HG02642 (cell line): ENCODE results near the gene GNAL.
"Not testable (repeated sequence)": the region's sequence is repeated elsewhere in the genome, so short reads cannot be mapped to it uniquely, and the experiment has no call there.

ENCODE experiments used
- ATAC-seq: cut with Tn5 transposase; IDR thresholded peaks from one replicate; pipeline ENCODE4 v1.9.1; 2021; ENCODE audit warnings: mild to moderate bottlenecking; ENCODE audit not compliant: unreplicated experiment, poor library complexity

GNAL gene

DNA sequence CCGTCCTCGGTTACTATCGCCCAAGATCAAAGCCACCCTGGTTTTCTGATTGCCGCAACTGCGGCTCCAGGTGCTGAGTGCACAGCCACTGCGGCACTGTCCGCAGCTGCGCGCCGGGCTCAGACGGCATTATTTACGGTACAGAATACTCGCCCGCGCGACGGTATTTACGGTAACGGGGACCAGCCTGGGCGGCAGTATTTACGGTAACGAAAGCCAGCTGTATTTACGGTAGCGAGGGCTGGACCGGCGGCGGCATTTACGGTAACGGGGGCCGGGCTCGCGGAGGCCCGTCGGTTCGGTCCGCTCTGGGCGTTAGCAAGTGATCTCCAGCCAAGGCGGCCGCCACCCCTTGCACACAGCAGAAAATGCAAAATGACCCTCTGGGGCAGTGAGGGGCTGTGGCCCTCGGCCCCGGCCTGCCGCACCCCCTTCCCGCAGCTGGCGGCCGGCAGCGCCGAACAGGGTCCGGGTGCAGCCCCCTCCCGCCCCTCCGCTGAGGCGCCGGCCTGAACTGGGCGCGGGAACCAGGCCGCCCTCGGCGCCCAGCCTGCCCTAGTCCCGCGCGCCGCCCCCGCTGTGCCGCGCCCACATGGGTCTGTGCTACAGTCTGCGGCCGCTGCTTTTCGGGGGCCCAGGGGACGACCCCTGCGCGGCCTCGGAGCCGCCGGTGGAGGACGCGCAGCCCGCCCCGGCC lies at the start of gene GNAL:
GNAL (plus strand) TSS at position 293 of the 697 bp plus-strand sequence; CDS start at position 593, 300 bp downstream.
- peak; percentile 81 for ATAC-seq

DNA sequence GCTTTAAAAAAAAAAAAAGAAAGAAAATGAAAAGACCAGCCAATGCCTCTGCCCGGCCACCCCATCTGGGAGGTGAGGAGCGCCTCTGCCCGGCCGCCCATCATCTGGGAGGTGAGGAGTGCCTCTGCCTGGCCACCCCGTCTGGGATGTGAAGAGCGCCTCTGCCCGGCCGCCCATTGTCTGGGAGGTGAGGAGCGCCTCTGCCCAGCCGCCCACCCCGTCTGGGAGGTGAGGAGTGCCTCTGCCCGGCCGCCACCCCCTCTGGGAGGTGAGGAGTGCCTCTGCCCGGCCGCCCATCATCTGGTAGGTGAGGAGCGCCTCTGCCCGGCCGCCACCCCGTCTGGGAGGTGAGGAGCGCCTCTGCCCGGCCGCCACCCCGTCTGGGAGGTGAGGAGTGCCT lies 41.8 kb upstream of the GNAL start:
- not testable (repeated sequence) for ATAC-seq

DNA sequence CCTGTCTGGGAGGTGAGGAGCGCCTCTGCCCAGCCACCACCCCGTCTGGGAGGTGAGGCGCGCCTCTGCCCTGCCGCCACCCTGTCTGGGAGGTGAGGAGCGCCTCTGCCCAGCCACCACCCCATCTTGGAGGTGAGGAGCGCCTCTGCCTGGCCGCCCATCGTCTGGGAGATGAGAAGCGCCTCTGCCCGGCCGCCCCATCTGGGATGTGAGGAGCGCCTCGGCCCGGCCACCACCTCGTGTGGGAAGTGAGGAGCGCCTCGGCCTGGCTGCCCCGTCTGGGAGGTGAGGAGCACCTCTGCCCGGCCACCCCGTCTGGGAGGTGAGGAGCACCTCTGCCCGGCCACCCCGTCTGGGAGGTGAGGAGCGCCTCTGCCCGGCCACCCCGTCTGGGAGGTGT lies 41.3 kb upstream of the GNAL start:
- ATAC-seq = not testable (repeated sequence)

DNA sequence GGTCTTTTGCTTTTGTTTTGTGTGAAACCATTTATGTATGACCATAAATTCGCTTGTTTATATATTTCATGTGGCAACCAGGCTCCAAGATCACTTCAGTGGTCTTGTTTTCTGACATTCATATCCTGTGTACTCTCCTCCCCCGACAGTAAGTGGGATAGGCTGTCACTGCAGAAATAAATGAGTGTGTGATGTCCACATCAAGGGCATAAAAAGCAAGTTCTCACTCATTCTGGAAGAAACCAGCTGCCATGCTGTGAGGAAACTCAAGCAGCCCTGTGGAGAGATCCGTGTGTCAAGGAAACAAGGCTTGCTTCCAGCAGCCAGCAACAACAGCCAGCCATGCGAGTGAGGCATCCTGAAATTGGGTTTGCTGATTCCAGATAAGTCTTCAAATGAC lies 39.2 kb upstream of the GNAL start:
- ATAC-seq = no peak

DNA sequence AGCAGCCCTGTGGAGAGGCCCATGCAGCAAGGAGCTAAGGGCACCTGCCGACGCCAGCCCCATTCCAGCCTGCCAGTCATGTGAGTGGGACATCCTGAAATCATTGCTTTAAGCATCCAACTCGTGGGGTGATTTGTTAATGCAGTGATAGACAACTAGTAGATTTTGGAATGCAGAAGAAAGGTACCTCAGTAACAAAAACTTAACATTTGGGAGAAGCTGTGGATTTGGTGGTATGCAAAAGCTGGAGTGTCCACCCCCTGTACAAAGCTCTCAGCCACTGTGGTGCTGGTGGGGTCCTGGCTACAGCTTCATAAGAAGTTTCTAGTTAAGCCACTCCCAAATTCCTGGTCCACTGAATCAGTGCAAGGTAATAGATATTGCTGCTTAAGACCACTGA lies 37.2 kb upstream of the GNAL start:
- no peak for ATAC-seq

DNA sequence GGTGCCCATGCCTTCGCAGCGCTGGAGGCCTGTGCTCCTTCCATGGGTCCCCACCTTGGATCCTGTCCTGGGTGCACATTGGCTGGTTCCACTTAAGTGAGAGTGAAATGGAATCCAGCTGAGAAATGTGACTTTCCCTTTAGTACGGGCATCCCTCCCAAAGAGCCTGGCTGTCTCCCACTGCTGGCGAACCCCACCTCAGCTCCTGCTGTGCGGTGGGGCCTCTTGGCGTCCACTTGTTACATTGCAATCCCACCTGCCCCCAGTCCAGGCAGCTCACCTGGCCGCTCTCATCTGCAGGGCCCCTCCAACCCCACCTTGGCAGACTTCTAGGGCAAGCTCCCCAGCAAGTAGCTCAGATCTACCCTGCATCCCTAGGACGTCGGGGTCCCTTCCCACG lies 35.5 kb upstream of the GNAL start:
- no peak for ATAC-seq

DNA sequence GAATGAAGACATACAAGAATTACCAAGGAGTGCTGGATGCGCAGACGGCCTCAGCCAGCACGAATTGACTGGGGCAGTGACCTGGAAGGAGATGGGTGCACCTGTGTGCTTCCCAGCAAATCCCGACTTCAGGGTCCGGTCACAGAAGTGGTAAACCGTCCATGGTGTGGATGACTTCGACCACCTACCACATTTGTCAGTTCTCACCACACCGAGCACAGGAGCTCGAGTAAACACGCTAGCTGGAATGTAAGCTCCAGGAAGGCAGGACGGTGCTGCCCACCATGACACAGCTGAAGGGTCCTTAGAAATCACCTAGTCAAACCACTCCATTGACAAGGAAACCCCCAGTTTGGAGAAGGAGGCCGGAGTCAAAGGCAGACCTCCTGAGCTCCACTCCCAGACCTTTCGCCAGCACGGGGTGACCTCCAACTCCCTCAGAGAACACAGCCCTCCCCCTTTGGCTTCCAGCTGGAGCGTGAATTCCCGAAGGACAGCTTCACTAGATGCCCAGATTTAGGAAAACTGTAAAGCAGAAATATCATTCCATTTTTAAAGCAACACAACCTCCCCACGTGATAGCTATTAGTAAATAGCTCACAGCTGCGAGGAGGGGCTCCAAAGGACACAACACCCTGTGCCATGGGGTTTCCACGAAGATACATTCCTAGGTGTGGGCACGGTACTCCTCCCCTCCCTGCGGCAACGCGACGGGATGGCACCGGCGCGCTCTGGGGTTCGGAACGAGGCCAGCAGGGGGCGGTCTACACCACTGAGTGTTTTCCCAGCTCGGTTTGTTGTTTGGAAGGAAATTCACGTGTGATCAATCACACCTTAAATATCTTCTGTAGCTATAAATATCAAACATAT lies 34.1 kb upstream of the GNAL start:
- ATAC-seq = no peak

DNA sequence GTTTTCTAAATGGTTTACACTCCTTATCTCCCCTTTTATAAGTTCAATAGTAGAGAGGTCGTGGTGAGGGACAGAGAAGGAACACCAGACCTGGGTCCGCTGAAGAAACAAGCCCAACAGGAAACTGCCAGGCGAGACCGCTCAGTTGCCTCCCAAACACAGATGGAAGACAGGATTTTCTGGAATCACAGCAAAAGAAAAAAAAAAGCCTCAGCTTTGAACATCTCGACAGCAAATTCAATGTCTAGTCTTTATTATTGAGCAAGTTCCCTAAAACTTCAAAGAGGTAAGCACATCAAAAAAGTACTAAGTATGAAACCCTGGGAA lies 33.5 kb upstream of the GNAL start:
- ATAC-seq = no peak

DNA sequence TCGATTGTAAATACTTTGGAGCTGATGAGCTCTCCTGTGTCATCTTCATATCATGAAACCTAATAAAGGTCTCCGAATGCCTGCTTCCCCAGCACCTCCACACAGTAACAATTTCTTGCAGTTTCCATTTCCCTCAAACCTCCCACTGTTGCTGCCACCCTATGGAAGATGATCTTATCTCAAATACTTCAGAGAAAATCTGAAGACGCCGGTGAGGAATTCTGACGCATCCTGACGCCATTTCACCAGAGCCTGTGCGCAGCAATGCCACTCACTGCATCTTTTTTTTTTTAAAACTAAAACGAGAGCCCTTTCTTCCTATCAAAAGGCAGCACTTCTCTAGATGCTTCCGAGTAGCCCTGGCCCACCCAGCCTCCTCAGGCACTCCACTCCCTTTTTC lies 31.9 kb upstream of the GNAL start:
- no peak for ATAC-seq

DNA sequence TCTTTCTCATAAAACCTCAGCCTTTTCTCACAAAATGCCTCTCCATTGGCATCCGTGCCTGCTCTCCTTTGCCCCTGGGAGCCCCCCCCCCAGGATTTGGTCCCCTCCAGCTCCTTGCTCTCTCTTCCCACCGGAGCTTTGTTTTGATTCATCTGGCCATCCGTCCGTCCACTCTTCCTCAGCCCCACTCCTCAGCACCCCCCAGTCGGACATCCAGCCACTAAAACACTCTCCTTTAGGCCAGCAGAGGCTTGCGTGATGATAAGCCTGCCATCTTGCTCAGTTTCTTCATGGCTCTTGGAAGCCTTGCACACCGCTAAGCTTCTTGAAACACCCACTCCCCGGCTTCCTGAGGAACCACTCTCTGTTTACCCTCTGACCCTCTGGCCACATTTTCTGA lies 31.5 kb upstream of the GNAL start:
- ATAC-seq = no peak

DNA sequence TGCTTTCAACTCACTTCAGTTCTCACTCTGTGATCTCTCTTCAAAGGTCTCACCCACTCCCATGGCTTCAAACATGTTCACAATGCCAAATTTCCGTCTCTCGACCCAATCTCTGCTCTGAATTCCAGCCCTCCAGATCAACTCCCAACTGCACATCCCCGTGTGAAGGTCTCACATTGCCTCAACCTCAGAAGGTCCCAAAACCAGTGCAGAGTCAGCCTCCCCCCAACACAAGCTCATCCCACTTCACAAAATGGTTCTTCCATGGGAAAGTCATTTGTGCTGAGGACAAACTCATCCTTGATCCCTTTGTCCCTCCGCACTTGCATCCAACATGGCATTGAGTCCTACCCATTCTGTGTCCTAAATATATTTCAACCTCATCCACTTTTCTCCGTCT lies 31.0 kb upstream of the GNAL start:
- ATAC-seq = no peak

DNA sequence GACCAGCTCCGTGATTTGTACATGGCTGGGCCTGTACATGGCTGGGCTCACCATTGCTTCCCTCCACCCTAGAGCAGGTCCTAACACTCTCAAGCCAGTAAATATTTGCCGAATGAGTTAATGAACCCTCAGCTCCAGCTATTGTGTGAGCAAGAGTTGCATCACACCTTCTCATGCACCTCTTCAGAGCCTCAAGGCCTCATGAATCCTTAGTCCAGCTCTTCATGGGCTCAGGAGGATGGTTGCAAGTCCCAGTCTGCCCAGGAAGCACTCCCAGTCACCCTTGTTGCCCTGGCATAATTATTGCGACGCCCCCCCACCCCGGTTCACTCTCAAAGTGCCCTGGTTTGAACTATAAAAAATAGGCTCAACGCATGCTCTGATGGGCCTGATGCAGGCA lies 30.1 kb upstream of the GNAL start:
- ATAC-seq = no peak

DNA sequence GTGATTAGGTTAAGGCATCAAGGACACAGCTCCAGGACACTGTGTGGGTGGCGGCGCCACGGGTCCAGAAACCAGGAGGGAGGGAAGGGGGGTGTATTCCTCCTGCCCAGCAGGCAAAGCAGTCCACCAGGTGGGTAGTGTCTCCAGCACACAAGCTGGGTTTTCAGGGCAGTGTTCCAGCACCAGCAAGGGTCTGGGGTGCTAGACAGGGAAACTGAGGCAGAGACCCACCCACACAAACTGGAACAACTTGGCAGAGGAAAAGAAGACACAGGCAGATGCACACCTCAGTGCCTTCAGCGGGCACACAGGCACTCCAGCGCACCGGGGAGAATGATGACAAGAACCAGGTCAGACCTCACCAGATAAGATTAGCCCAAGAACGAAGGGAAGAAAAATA lies 28.4 kb upstream of the GNAL start:
- ATAC-seq = no peak

DNA sequence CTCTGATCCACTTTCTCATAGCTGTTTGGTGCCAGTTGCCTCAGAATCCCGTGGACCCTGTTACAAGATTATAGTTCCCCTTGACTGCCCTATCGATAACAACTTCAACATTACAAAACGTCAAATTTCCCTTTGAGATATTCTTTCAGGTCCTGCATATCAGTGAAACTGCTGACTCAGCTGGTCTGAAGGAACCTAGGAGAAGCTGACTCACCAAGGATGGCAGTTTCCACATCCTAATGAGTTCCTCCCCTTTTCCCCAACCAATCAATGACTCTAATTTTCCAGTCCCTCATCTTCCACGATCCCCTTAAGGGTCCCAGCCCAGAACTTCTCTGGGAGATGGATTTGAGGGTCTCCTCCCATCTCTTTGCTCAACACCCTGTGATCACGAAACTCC lies 27.6 kb upstream of the GNAL start:
- no peak for ATAC-seq

DNA sequence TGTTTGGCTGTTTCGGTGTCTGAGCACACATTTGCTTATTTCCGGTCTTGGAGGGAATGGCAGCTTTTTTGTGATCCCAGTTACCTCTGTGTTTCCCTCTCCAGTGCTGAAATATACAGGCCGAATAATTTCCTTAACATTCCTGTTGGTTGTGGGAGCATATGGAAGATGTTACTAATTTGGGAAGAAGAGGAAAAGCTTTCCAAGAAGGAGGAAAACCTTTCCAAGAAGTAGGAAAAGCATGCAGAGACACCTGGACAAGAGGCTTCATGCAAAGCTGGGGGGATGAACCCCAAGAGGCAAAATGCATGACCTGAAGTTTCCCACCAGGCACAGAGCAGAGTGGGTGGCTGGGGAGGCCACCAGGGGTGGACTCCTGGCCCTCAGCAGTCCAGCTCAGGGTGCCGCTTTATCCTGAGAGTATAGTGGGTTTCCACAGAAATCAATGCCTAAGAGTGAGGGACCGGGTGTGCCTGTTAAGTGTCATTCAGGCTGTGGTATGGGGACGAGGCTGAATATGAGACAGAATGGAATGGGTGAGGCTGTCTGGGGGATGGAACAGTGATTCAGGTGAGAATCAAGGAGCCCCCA lies 25.5 kb upstream of the GNAL start:
- ATAC-seq = no peak

DNA sequence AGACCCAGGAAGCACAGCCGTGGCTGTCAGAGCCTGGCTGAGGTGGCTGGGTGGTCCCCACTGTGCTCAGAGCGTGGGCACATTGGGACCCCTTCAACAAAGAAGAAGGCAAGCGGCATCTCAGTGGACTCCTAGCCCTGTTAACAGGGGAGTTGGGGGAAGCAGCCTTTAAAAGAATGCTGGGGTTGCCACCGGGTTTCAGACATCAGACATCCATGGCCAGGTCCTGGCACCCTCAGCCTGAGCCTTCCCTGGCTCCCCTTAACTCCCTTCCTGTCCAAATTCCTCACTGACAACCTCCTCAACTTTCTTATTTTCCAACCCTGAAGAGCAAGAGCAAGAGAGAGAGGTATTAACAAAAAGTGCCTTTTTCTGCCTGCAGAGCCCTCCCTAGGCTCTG lies 24.8 kb upstream of the GNAL start:
- ATAC-seq = no peak

DNA sequence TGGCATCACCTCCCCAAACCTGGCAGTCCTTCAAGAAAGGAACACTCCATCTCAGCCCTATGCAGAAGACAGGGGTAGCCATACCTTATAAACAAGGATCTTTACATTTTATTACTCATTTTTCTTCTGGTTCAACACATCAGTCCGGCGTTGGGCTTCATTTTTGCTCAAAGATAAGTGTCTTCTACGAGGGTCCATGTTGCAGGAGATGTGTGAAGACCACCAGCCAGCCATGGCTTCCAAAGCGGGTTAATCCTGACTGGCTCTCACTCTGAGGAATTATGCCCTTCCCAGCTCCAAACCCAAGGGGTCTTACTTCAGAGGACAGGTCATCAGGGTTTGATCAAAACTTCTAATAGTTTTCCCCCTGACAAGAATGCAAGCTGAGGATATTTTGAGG lies 23.9 kb upstream of the GNAL start:
- ATAC-seq = no peak

DNA sequence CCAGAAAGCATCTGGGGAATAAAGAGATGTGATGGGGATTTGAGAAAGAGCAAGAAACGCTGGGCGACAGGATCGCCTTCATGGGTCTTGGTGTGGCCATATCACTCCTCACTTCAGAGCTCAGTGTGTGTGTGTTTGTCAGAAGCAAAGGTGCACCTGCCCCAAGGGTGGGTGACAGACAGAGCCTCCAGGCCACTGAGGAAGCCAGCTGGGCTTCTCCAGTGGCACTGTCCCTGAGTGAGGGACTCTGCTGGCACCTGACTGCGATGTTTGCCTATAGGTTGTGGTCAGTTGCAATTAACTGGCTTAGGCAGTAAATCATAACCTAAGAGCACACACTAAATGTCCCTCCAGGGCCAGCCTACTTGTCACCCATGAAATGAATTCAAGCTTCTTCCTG lies 23.5 kb upstream of the GNAL start:
- ATAC-seq = no peak

DNA sequence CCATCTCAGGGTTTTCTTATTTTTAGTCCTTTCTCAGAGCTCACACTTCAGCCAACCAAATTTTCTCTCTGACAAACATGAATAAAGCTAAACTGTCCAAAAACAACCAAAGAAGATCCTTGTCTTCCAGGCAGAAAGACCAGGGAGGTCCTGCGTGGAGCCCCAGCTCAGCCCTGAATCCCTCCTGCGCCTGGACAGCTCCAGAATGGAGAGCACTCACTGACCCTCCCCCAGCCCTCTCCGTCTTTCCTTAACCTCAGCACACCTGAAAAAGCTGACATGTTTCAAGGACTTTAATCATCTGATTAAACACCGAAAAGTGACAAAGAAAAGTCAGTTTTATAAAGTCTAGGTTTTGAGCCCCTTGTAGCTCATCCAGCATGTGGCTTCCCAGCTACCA lies 22.9 kb upstream of the GNAL start:
- ATAC-seq = no peak

DNA sequence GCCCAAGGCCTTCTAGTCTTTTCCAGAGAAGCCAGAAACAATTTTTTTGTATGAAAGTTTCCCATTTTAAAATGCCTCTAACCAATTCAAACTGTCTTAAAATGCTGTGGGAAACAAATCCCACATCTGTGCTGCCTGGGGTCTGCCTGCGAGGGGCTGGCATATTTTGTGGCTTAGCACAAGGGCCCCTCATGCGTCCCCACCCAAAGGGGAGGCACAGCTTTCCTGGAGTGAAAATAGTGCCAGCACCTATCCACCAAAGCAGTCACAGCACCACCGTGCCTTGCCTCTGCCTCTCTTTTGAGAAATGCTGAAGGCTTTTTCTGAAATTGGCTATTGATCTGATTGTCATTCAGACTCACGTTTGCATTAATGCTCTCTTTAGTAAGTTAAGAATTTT lies 22.2 kb upstream of the GNAL start:
- no peak for ATAC-seq

DNA sequence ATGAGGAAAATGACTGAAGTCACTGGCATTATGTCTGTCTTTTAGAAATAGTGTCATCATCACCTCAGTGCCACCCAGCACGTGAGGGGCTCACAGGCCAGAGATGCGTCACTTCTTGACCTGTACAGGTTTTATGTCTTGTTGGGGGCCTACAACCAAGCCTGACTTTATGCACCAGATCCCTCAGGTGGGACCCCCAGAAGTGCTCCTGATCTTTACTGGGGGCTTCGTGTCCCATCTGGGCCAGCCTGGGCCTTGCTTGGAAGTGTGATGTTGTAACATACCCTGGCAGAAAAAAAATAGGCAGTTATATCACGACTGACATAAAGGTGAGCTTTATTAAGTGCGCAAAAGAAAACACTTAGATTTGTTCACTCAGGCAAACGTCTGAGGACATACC lies 21.5 kb upstream of the GNAL start:
- ATAC-seq = no peak
